GM19324 (cell line): Measurements from ENCODE around the gene FFAR3.
"Not testable (repeated sequence)": the region's sequence is repeated elsewhere in the genome, so short reads cannot be mapped to it uniquely, and the experiment has no call there.

Source experiments
- ATAC-seq: cut with Tn5 transposase; IDR thresholded peaks from one replicate; pipeline ENCODE4 v1.9.1; 2021; ENCODE audit warnings: mild to moderate bottlenecking, moderate library complexity; ENCODE audit not compliant: unreplicated experiment, low FRiP score

FFAR3 gene

DNA sequence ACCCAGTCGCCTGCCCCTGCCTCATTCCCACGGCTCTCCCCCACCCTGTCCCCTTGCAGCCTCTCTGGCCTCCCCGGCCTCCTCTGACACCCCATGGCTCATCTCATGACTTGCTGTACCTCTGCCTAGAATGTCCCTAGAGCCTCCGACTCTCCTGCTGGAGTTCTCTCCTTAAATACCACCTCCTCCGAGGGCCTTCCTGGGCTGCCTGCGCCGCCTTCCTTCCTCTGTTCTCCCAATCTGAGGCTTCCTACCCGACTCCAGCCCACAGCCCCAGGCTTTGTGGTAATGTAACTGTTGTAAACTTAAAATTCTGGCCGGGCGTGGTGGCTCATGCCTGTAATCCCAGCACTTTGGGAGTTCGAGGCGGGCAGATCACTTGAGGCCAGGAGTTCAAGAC lies 40.3 kb downstream of the FFAR3 start:
- no peak for ATAC-seq

DNA sequence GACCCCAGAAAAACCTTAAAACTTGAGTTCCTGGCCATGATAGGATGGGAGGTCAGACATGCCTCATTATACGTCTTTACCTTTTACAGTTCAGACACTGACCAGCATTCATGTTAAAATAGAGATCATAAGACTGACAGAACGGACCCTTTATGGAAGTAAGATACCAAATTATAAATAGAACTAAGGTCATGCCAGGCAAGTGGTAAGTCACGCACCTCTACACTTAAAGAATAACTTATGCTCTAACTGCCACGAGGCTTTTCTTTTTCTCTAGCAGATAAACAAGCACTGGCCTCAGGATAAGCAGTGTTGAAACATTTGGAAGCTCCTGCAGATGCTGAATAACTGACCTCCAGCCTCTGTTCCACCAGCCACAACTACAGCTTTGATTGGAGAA lies 41.0 kb downstream of the FFAR3 start:
- ATAC-seq: no peak

DNA sequence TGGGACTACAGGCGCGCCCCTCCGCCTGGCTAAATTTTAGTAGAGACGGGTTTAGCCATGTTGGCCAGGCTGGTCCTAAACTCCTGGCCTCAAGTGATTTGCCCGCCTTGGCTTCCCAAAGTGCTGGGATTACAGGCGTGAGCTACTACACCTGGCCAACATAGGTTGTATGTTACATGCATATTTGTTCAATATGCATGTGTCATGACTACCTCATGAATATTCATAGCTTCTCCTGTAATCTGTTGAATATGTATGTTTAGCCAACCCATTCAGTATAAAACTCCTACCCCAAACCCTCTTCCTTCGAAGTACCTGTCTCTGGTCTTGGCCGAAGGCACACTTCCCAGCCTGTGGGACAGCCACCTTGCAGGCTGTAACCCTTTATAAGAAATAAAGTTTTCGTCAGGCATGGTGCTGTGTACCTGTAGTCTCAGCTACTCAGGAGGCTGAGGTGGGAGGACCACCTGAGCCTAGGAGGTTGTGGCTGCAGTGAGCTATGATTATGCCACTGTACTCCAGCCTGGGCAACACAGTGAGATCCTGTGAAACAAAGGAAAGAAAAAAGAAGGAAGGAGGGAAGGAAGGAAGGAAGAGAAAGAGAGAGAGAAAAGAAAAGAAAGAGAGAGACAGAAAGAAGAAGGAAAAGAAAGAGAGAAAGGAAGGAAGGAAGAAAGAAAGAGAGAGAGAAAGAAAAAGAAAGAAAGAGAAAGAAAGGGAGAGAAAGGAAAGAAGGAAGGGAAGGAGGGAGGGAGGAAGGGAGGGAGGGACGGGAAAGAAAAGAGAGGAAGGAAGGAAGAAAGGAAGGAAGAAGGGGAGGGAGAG lies 41.9 kb downstream of the FFAR3 start:
- no peak for ATAC-seq

DNA sequence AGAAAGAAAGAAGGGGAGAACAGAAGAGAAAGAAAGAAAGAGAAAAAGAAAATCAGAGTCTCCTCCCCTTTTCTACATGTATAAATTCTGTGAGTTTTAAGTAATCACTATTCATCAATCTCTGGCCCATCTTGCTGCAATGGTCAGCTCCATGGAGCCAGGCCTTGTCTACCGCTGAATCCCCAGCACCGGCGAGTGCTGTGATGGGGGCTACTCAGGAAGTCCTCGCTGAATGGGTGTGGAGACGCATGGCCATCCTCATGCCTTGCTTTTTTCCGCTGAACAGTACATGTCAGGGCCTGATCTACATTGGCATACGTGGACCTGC lies 42.5 kb downstream of the FFAR3 start:
- no peak for ATAC-seq

DNA sequence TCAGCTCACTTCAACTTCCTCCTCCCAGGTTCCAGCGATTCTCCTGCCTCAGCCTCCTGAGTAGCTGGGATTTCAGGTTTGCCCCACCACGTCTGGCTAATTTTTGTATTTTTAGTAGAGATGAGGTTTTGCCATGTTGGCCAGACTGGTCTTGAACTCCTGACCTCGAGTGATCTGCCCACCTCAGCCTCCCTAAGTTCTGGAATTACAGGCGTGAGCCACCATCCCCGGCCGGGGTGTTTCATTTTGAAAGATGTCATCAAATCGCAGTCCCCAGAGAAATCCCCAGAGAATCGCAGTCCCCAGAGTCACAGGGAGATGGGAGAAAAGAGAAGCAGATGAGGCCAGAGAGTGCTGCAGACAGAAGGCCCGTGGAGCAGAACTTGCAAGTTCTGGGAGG lies 43.2 kb downstream of the FFAR3 start:
- ATAC-seq: not testable (repeated sequence)

DNA sequence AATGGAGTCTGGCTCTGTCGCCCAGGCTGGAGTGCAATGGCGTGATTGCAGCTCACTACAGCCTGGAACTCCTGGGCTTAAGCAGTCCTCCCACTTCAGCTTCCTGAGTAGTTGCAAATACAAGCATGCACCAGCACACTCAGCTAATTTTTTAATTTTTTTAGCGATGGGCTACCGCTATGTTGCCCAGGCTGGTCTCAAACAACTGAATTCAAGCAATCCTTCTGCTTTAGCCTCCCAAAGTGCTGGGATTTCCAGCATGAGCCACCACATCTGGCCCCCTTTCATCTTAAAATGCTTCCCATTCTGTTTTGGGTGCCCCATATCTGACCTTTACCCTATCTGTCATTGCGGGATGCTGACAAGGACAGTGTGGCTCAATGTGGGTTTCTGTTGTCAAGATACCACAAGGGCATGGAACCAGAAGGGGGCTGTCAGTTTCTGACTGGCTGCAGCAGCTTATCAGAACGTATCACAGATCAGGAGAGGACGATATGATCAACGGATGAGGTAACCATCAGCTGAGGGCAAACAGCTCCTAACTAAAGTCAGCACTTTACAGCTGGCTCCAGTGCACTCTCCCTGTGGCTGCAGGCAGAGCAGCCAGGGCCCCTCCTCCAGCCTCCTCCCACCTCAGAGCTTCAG lies 45.0 kb downstream of the FFAR3 start:
- no peak for ATAC-seq

DNA sequence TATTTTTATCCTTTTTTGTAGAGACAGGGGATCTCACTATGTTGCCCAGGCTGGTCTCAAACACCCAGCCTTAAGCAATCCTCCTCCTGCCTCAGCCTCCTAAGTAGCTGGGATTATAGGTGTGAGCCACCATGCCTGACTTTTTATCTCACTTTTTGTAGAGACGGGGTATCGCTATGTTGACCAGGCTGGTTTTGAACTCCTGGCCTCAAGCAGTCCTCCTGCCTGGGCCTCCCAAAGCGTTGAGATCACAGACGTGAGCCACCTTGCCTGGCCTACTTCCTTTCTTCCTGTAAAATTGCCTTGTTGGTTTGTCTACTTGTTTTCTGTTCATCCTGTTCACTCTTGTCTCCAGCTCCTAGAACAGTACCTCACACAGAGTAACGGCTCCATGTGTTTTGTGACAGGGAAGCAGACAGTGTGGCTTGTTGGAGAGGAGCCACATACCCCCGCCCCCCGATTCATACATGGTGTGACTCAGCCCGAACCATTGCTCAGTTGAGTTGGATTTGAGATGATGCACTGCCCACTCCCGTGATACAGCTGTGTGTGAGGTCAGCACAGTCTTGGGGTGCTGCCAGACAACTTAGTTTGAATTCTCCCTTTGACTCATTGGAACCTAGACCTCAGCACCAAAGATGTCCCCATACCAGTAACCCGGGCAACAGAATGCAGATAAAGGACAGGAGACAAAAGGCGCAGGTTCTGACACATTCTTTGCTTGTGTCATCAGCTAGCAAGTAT lies 46.8 kb downstream of the FFAR3 start:
- no peak for ATAC-seq

DNA sequence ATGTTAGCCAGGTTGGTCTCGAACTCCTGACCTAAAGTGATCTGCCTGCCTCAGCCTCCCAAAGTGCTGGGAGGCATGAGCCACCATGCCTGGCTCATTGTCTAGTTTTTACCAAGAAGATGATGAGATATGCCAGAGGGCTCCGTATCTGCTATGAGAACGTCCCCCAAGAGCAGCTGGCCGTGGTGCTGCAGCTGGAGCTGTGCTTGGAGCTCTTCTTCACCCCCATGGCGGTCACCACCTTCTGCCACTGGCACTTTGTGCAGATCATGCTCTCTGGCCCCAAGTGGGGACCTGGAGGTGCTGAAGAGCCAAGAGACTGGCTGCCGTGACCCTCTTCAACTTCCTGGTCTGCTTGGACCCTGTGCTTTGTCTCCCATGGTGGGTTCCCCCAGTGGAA lies 49.4 kb downstream of the FFAR3 start:
- ATAC-seq: no peak

DNA sequence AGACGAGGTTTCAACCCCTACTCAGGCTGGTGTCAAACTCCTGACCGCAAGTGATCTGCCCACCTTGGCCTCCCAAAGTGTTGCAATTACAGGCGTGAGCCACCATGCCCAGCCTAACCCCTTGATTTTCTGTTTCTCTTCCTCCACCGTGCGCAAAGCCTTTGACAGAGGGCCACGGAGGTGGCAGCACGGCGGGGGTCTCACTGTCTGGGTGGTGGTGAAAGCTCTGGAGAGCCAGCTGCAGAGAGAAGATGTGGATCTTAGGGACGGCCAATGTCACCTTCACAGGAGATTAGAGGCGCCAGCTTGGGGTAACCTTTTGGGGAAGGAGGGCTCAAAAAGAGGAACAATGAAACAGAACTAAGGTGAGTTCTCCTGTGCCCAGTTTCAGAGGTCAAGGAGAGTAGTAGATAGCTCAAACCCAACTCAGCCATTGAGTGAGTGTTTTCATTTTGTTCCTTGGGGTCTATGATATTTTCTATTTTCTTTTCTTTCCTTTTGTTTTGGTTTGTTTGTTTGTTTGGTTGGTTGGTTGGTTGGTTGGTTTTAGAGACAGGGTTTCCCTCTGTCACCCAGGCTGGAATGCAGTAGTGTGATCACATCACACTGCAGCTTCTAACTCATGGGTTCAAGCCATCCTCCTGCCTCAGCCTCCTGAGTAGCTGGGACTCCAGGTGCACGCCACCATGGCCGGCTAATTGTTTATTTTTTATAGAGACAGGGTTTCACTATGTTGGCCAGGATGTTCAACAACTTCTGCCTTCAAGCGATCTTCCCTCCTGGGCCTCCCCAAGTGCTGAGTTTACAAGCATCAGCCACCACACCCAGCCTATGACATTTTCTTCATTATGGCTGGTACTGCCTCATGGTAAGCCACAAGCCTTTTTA lies 50.3 kb downstream of the FFAR3 start:
- ATAC-seq: peak; percentile 80

DNA sequence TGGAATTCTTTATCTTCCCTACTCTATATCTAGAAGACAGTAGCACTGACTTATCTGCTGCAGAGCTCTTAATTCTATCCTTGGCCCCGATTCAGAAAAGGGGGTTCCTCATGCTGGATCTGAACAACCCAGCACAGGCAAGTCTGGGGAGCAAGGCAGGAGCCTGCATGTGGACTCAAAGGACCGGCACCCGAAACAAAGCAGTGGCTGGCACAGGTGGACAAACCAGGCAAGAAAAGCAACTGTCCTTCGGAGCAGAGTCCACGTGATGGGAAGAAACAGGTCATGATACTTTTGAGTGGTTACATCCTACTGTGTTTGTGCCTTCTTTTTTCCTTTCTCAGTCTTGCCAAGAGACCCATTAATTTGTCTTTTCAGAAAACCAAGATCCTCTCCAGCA lies 50.9 kb downstream of the FFAR3 start:
- no peak for ATAC-seq
